T-helper 2 cell treated with Interferon-gamma antibody and Interleukin-4, amounts not matched to agents 100 ng/mL and 5 ng/mL, for 36 hours (primary cell): Measurements from ENCODE around the gene RHPN2. TPM values are rescaled to one million over a fixed set of nuclear protein-coding genes. Genes with fewer than 3 reads are reported as not detected.
"Not testable (repeated sequence)": the region's sequence is repeated elsewhere in the genome, so short reads cannot be mapped to it uniquely, and the experiment has no call there.

Source experiments
- intact Hi-C: fragments of 100-400 bp; cut with micrococcal nuclease; formaldehyde crosslinking; loops from one replicate; pipeline ENCODE4 v1.15.1; 2023
- total RNA-seq: library from RNA; stranded (reverse); gene quantifications from 2 replicates; pipeline ENCODE4 v1.2.3, GENCODE V29; 2022

Gene RHPN2
- total RNA-seq, 1 donor from 2014 or later = 0.48 TPM

- intact Hi-C loops = loop anchor here (10.0 kb wide), 1 partner anchor 633 kb away; the partner anchor contains the start of gene ZNF507
Measured at GRCh38 chr19:32977813-32978212, 86.9 kb downstream of the RHPN2 start.

DNA sequence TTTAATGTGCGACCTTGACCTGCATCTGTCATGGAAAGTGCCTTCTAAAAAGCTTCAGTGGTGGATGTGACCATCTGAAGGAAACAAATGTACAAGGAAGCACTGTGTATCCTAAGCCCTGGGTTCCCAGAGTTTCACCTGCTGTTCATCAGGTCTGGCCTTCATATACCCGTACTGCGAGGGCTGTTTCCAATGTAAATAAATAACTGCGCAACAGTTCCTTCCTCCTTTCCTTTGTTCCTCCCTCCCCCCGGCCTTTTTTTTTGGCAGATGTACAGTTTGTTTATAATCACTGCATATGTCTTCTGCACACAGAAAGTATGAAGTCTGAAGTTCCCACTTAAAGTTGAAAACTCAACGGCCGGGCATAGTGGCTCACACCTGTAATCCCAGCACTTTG lies 87.4 kb downstream of the RHPN2 start:
- intact Hi-C loops = loop anchor here (10.0 kb wide), 1 partner anchor 632 kb away; the partner anchor contains the start of gene ZNF507

DNA sequence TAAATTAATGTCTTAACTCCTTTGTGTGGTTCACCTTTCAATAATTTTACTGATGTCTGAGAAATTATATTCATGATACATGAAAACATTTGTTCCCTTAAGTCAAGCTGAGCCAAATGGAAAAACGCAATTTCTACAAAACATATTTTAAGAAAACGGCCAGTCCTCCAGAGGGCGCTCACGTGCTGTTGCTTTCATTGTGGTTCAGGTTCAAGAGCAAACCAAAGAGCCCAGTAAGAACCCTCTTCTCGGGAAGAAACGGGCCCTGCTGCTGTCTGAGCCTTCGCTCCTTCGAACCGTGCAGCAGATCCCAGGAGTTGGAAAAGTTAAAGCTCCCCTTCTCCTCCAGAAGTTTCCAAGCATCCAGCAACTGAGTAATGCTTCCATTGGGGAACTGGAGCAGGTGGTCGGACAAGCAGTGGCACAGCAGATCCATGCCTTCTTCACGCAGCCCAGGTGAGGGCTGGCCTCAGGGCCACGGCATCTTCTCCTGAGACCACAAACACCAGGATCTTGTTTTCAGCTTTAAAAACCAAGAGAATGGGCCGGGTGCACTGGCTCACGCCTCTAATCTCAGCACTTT lies 88.4 kb downstream of the RHPN2 start:
- intact Hi-C loops = loop anchor here (1.0 to 10.0 kb wide), 3 partner anchors 143 to 632 kb away; partner anchors contain the start of gene ZNF507

- intact Hi-C loops = loop anchor here (1.0 to 10.0 kb wide), 7 partner anchors 109 to 627 kb away; partner anchors contain the start of genes CEBPG, GPATCH1, PDCD5 and ZNF507
Measured at GRCh38 chr19:32971715-32972540, 92.8 kb downstream of the RHPN2 start, which contains the start of the genes CEP89 and FAAP24. TSS of gene CEP89 (minus strand) at chr19:32971958. CDS start at chr19:32971874, 84 bp downstream. TSS of gene FAAP24 (plus strand) at chr19:32972242. CDS start at chr19:32973197, 955 bp downstream.

DNA sequence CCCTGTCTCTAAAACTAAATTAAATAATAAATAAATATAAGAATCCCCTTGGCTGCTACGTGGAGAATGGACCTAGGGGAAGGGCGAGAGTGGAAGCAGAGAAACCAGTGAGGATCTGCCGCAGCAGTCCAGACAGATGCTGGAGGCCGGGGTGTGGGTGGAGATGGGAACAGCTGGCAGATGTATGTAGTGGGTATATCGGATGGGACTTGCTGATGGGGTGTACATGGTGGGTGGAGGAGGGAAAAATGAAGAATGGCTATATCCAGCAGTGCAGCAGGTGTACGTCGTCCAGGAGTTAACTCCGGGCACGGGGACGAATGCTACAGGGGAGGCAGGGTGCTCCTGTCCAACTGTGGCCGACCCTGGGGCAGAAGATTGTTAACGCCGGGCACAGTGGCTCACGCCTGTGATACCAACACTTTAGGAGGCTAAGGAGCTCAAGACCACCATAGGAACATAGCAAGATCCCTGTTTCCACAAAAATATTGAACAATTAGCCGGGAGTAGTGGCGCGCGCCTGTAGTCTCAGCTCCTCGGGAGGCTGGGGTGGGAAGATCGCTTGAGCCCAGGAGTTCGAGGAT lies 93.6 kb downstream of the RHPN2 start:
- intact Hi-C loops = loop anchor here (1.0 to 10.0 kb wide), 3 partner anchors 281 to 626 kb away; partner anchors contain the start of genes CEBPG and ZNF507

DNA sequence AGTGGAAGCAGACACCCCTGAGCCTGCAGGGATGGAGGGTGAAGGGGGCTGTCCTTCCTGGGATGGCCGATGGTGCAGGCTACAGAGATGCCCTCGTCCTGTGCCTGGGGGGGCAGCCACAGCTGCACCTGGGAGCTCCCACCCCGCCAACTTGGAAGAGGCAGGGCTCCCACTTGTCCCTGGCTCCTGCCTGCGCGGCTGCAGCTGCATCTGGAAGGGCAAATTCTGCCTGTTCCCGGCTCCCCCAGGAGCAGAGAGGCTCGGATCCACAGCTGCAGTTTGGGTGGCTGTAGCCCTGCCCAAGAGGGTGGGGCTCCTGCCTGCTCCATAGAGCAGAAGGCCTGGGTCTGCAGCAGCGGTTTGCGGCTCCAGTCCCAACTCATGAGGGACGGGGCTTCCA lies 95.1 kb downstream of the RHPN2 start:
- intact Hi-C loops = no loop called here

DNA sequence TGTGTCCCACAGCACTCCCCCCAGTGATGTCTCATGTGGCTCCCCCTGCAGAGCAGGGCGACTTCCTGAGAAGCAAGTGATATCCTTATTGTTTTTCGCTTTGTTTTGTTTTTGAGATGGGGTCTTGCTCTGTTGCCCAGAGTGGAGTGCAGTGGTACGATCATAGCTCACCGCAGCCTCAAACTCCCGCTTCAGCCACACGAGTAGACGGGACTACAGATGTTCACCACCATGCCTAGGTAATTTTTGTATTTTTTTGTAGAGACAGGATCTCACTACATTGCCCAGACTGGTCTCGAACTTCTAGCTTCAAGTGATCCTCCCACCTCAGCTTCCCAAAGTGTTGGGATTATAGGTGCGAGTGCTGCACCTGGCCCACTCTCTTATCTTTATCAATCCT lies 97.9 kb downstream of the RHPN2 start:
- intact Hi-C loops = no loop called here

DNA sequence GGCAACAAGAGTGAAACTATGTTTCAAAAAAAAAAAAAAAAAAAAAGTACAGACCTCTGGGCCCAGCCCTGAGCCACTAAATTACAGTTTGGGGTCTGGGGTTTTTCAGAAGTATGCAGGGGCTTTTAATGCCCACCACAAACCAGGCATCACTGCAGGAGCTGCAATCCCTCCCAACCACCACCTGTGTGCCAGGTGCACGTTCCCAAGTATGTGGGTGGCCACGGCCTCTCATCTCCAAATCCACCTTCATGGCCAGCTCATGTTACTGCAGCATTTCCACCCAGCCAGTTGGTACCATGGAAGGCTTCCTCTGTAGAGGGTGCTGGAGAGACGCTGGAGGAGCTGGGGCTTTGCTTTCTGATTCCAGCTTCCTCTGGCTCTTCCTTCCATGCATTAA lies 119.4 kb downstream of the RHPN2 start:
- intact Hi-C loops = no loop called here

DNA sequence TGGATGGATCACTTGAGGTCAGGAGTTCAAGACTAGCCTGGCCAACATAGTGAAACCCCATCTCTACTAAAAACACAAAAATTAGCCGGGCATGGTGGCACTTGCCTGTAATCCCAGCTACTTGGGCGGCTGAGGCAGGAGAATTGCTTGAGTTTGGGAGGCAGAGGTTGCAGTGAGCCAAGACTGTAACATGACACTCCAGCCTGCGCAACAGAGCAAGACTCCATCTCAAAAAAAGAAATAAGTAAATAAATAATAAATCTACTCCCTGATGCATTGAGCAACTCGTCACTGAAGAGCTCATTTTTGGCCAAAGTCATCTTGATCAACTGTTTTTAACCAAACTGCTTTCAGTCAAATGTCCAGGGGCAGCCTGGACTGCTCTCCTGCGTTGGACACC lies 123.4 kb downstream of the RHPN2 start:
- intact Hi-C loops = not testable (repeated sequence)

GRCh38 chr19:32936065-32936464 lies 128.6 kb downstream of the RHPN2 start:
- intact Hi-C loops = no loop called here

DNA sequence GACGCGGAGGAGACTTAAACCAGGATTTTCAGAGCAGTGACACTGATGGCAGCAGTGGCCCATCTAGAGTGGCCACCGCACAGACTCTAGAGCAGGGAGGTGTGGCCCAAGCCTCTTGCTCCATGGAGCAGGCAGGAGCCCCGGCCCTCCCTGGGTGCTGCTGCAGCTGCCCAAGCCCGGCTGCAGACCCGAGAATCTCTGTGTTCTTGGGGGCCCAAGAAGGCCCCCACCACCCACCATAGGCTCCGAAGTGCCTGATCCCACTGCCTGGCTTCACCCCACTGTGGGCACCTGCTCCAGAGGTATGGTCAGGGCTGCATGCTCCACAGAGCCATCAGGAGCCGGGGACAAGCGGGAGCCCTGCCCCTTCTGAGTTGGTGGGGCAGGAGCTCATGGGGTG lies 129.1 kb downstream of the RHPN2 start:
- intact Hi-C loops = no loop called here

GRCh38 chr19:32933571-32933970 lies 131.1 kb downstream of the RHPN2 start:
- intact Hi-C loops = no loop called here

GRCh38 chr19:32930567-32930966 lies 134.1 kb downstream of the RHPN2 start:
- intact Hi-C loops = no loop called here

- intact Hi-C loops = no loop called here
Measured at GRCh38 chr19:32928806-32929205, 135.9 kb downstream of the RHPN2 start.

Other genes with a start within 250 kb of the RHPN2 start
- gene SLC7A9, start 195.1 kb downstream of the RHPN2 start, total RNA-seq = 0.20 and 0.55 TPM in 2 replicates
- gene CEP89, start 92.9 kb downstream of the RHPN2 start, total RNA-seq = 17.7 and 18.9 TPM in 2 replicates
- 8.7 and 9.0 TPM in 2 replicates for gene FAAP24, start 92.6 kb downstream of the RHPN2 start, total RNA-seq
- 12.3 and 14.1 TPM in 2 replicates for gene GPATCH1, start 16.3 kb upstream of the RHPN2 start, total RNA-seq
- gene WDR88, start 67.2 kb upstream of the RHPN2 start, total RNA-seq = not detected in 2 replicates
- gene LRP3, start 129.4 kb upstream of the RHPN2 start, total RNA-seq = 0.25 and 0.84 TPM in 2 replicates
- not detected in 2 replicates for gene SLC7A10, start 161.0 kb upstream of the RHPN2 start, total RNA-seq
- 0.07 and 0.09 TPM in 2 replicates for gene CEBPA, start 237.6 kb upstream of the RHPN2 start, total RNA-seq